Trophoblast cell (in vitro differentiated cells and primary cell): ENCODE measurements around the gene GNB5.

Experiments used
- DNase-seq, 2 donors: peaks; one replicate each; pipeline ENCODE4 v3.0.0-alpha.2; 2016
- H2AFZ ChIP-seq: 2 replicates; pipeline ENCODE4 v1.6.1; 2013; ENCODE audit warnings: low read length, moderate library complexity, mild to moderate bottlenecking; ENCODE audit not compliant: insufficient read depth, poor library complexity
- H2AK5ac ChIP-seq: 2 replicates; pipeline ENCODE4 v1.6.1; 2013; ENCODE audit warnings: mild to moderate bottlenecking, low read length
- H2BK120ac ChIP-seq: 2 replicates; pipeline ENCODE4 v1.6.1; 2013; ENCODE audit warnings: low read length, mild to moderate bottlenecking, moderate library complexity; ENCODE audit not compliant: insufficient read depth, poor library complexity
- H2BK12ac ChIP-seq: 2 replicates; pipeline ENCODE4 v1.6.1; 2013; ENCODE audit warnings: mild to moderate bottlenecking, low read length, moderate library complexity
- H2BK5ac ChIP-seq: 2 replicates; pipeline ENCODE4 v1.6.1; 2013; ENCODE audit warnings: low read length, low read depth, moderate library complexity, mild to moderate bottlenecking; ENCODE audit not compliant: poor library complexity
- H3K14ac ChIP-seq: 2 replicates; pipeline ENCODE4 v1.6.1; 2013; ENCODE audit warnings: mild to moderate bottlenecking, low read length
- H3K18ac ChIP-seq: 2 replicates; pipeline ENCODE4 v1.6.1; 2013; ENCODE audit warnings: mild to moderate bottlenecking, low read length
- H3K23ac ChIP-seq: 2 replicates; pipeline ENCODE4 v1.6.1; 2013; ENCODE audit warnings: low read length
- H3K27ac ChIP-seq: 2 replicates; pipeline ENCODE4 v1.5.1; 2013; ENCODE audit warnings: low read depth, mild to moderate bottlenecking, inconsistent platforms, low read length, moderate library complexity
- H3K27me3 ChIP-seq: 2 replicates; pipeline ENCODE4 v1.6.1; 2013; ENCODE audit warnings: inconsistent platforms, mild to moderate bottlenecking, low read length, moderate library complexity; ENCODE audit not compliant: insufficient read depth
- H3K36me3 ChIP-seq, 2 experiments: 1 replicate in 1 of 2; 2 replicates in 1 of 2; pipeline ENCODE4 v1.6.1; 2013; ENCODE audit warnings: low read length in 2 of 2, mild to moderate bottlenecking in 2 of 2, moderate library complexity in 1 of 2; ENCODE audit not compliant: insufficient read depth in 2 of 2, control insufficient read depth in 1 of 2
- H3K4ac ChIP-seq: 2 replicates; pipeline ENCODE4 v1.6.1; 2013; ENCODE audit warnings: low read depth, mild to moderate bottlenecking, low read length, moderate library complexity
- H3K4me1 ChIP-seq, 2 experiments: 1 replicate in 1 of 2; 2 replicates in 1 of 2; pipeline ENCODE4 v1.6.1; 2013; ENCODE audit warnings: low read length in 2 of 2, mild to moderate bottlenecking in 2 of 2, moderate library complexity in 1 of 2; ENCODE audit not compliant: insufficient read depth in 2 of 2, control insufficient read depth in 1 of 2
- H3K4me2 ChIP-seq: 2 replicates; pipeline ENCODE4 v1.6.1; 2013; ENCODE audit warnings: inconsistent platforms, mild to moderate bottlenecking, low read length, moderate library complexity
- H3K4me3 ChIP-seq: 2 replicates; pipeline ENCODE4 v1.5.1; 2013; ENCODE audit warnings: mild to moderate bottlenecking, low read depth, low read length, inconsistent platforms
- H3K79me1 ChIP-seq: one replicate; pipeline ENCODE4 v1.6.1; 2013; ENCODE audit warnings: low read length
- H3K79me2 ChIP-seq: 2 replicates; pipeline ENCODE4 v1.6.1; 2013; ENCODE audit warnings: low read length, mild to moderate bottlenecking; ENCODE audit not compliant: control insufficient read depth, insufficient read depth, poor library complexity
- H3K9ac ChIP-seq: 2 replicates; pipeline ENCODE4 v1.6.1; 2013; ENCODE audit warnings: mild to moderate bottlenecking, low read length
- H3K9me3 ChIP-seq: 2 replicates; pipeline ENCODE4 v1.6.1; 2013; ENCODE audit warnings: low read depth, mild to moderate bottlenecking, control low read depth, inconsistent platforms, low read length; ENCODE audit not compliant: insufficient read depth
- H4K12ac ChIP-seq: 2 replicates; pipeline ENCODE4 v1.6.1; 2013; ENCODE audit warnings: low read depth, mild to moderate bottlenecking, low read length, moderate library complexity
- H4K8ac ChIP-seq: 2 replicates; pipeline ENCODE4 v1.6.1; 2013; ENCODE audit warnings: low read depth, mild to moderate bottlenecking, low read length, moderate library complexity
- H4K91ac ChIP-seq: one replicate; pipeline ENCODE4 v1.6.1; 2013; ENCODE audit warnings: low read depth, mild to moderate bottlenecking, low read length, moderate library complexity
- WGBS: extraction: QIAGEN DNeasy Blood & Tissue Kit; methylation state at CpG from one replicate; pipeline ENCODE4 v1.1.7; 2013; ENCODE audit warnings: missing lambda C conversion rate; ENCODE audit not compliant: insufficient read length, insufficient coverage; ENCODE audit errors: extremely low coverage; 5-methylcytosine and 5-hydroxymethylcytosine counted together

The GNB5 gene

GRCh38 chr15:52102463-52102862 is 88.7 kb downstream of the GNB5 start:
- Histone ChIP-seq H3K27ac (no peak overlapping the region), H3K4me1 (no peaks in the 10 kb centered on the region), H2AK5ac (no peak overlapping the region), H3K79me2 (no peaks in the 10 kb centered on the region), H3K4me2 (no peak overlapping the region), H2BK12ac (no peak overlapping the region), H2AFZ (no peak overlapping the region), H4K8ac (no peak overlapping the region), H4K12ac (no peak overlapping the region), H3K79me1 (no peaks in the 10 kb centered on the region), H3K27me3 (no peaks in the 10 kb centered on the region), H3K18ac (no peak overlapping the region), H2BK5ac (no peak overlapping the region), H3K9me3 (no peaks in the 10 kb centered on the region), H3K9ac (no peak overlapping the region), H3K4ac (no peak overlapping the region), H3K36me3 (no peaks in the 10 kb centered on the region), H3K23ac (no peak overlapping the region), H3K14ac (no peak overlapping the region), H3K4me3 (no peak overlapping the region), H2BK120ac (no peak overlapping the region), H4K91ac (no peak overlapping the region)
- peak; percentile 35 to 62 for DNase-seq
- no CpG with 5 or more reads among the region's 2 CpGs for WGBS

GRCh38 chr15:52101542-52102323 is 89.5 kb downstream of the GNB5 start:
- Histone ChIP-seq H4K8ac (no peak overlapping the region), H4K12ac (no peak overlapping the region), H3K4ac (no peak overlapping the region), H2BK12ac (no peak overlapping the region), H3K4me2 (no peak overlapping the region), H3K9ac (no peak overlapping the region), H3K18ac (no peak overlapping the region), H2BK120ac (no peak overlapping the region), H3K36me3 (no peaks in the 10 kb centered on the region), H3K14ac (no peak overlapping the region), H2AFZ (no peak overlapping the region), H2BK5ac (no peak overlapping the region), H4K91ac (no peak overlapping the region), H3K79me2 (no peaks in the 10 kb centered on the region), H3K4me3 (no peak overlapping the region), H3K27ac (no peak overlapping the region), H3K27me3 (no peaks in the 10 kb centered on the region), H3K9me3 (no peaks in the 10 kb centered on the region), H2AK5ac (no peak overlapping the region), H3K23ac (no peak overlapping the region), H3K4me1 (no peaks in the 10 kb centered on the region), H3K79me1 (no peaks in the 10 kb centered on the region)
- no peak for DNase-seq
- WGBS: no CpG with 5 or more reads among the region's 16 CpGs

- no peak overlapping the region for H3K9ac ChIP-seq
- H3K79me2 ChIP-seq: no peaks in the 10 kb centered on the region
Observed at GRCh38 chr15:52100807-52101442, 90.3 kb downstream of the GNB5 start.

GRCh38 chr15:52099651-52100272 is 91.4 kb downstream of the GNB5 start:
- Histone ChIP-seq H3K4me1 (no peaks in the 10 kb centered on the region), H3K18ac (no peak overlapping the region), H3K14ac (no peak overlapping the region), H3K9me3 (no peaks in the 10 kb centered on the region), H4K12ac (no peak overlapping the region), H2BK120ac (no peak overlapping the region), H4K91ac (no peak overlapping the region), H2BK5ac (no peak overlapping the region), H4K8ac (no peak overlapping the region), H3K79me2 (no peaks in the 10 kb centered on the region), H3K9ac (no peak overlapping the region), H3K36me3 (no peaks in the 10 kb centered on the region), H3K27ac (no peak overlapping the region), H3K79me1 (no peaks in the 10 kb centered on the region), H3K4me2 (no peak overlapping the region), H2AFZ (no peak overlapping the region), H2AK5ac (no peak overlapping the region), H3K27me3 (no peaks in the 10 kb centered on the region), H3K4me3 (no peak overlapping the region), H2BK12ac (no peak overlapping the region), H3K4ac (no peak overlapping the region), H3K23ac (no peak overlapping the region)
- DNase-seq: no peak
- 100% methylated on average over 1 of the region's 15 CpGs for WGBS

More at GRCh38 chr15:52100807-52101442, 90.3 kb downstream of the GNB5 start:
- no peaks in the 10 kb centered on the region for H3K4me1 ChIP-seq
- no peaks in the 10 kb centered on the region for H3K9me3 ChIP-seq
- H2BK12ac ChIP-seq: no peak overlapping the region
- H3K27ac ChIP-seq: no peak overlapping the region
- no peak overlapping the region for H3K4me3 ChIP-seq
- no peaks in the 10 kb centered on the region for H3K36me3 ChIP-seq
- no peaks in the 10 kb centered on the region for H3K27me3 ChIP-seq
- H2AK5ac ChIP-seq: no peak overlapping the region
- H3K23ac ChIP-seq: no peak overlapping the region
- no peaks in the 10 kb centered on the region for H3K79me1 ChIP-seq
- no peak overlapping the region for H2BK120ac ChIP-seq
- H3K4ac ChIP-seq: no peak overlapping the region
- no peak overlapping the region for H3K4me2 ChIP-seq
- H4K12ac ChIP-seq: no peak overlapping the region
- no peak overlapping the region for H4K8ac ChIP-seq
- H3K14ac ChIP-seq: no peak overlapping the region
- H2BK5ac ChIP-seq: no peak overlapping the region
- H3K18ac ChIP-seq: no peak overlapping the region
- H4K91ac ChIP-seq: no peak overlapping the region
- H2AFZ ChIP-seq: no peak overlapping the region
- no CpG with 5 or more reads among the region's 6 CpGs for WGBS
- peak; percentile 74 for DNase-seq
